ENCODE data around the gene HSD17B13. TPM values are rescaled to one million over a fixed set of nuclear protein-coding genes. Genes with fewer than 3 reads are reported as not detected.

HSD17B13 gene
- total and polyA plus RNA-seq, 2 of the 13 experiments (the other 11 are each of a cell fraction or from before 2014, with no cell fraction given) = 0.04 to 0.15 TPM

DNA sequence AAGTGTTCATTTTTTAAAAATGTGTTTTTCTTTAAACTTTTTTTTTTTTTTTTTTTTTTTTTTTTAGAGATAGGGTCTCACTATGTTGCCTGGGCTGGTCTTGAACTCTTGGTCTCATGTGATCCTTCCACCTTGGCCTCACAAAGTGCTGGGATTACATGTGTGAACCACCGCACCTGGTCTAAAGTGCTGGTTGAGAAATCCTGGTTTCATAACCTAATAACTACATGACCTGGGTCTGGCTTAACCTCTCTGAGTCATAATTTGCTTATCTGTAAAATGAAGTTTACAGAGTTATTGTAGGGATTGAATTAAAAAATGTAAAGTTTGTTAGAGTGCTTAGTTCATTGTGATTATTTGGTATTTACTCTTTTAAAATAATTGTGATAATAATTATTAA, 5.2 kb downstream of the HSD17B13 start (continued):
- TF ChIP-seq, protein P1, sequence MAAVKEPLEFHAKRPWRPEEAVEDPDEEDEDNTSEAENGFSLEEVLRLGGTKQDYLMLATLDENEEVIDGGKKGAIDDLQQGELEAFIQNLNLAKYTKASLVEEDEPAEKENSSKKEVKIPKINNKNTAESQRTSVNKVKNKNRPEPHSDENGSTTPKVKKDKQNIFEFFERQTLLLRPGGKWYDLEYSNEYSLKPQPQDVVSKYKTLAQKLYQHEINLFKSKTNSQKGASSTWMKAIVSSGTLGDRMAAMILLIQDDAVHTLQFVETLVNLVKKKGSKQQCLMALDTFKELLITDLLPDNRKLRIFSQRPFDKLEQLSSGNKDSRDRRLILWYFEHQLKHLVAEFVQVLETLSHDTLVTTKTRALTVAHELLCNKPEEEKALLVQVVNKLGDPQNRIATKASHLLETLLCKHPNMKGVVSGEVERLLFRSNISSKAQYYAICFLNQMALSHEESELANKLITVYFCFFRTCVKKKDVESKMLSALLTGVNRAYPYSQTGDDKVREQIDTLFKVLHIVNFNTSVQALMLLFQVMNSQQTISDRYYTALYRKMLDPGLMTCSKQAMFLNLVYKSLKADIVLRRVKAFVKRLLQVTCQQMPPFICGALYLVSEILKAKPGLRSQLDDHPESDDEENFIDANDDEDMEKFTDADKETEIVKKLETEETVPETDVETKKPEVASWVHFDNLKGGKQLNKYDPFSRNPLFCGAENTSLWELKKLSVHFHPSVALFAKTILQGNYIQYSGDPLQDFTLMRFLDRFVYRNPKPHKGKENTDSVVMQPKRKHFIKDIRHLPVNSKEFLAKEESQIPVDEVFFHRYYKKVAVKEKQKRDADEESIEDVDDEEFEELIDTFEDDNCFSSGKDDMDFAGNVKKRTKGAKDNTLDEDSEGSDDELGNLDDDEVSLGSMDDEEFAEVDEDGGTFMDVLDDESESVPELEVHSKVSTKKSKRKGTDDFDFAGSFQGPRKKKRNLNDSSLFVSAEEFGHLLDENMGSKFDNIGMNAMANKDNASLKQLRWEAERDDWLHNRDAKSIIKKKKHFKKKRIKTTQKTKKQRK (IDR thresholded peaks at IDR 0.05; ENCODE audit: low read length) = no peak
- TF ChIP-seq ZNF713 (CRISPR knock-in tag; IDR thresholded peaks at IDR 0.05) (no peak), PREB (CRISPR knock-in tag; IDR thresholded peaks at IDR 0.05) (no peak), CENPX (CRISPR knock-in tag; IDR thresholded peaks at IDR 0.05) (no peak), ZBTB3 (CRISPR knock-in tag; IDR thresholded peaks at IDR 0.05; ENCODE audit: borderline replicate concordance, low read depth) (no peak), SCMH1 (CRISPR knock-in tag; IDR thresholded peaks at IDR 0.05; ENCODE audit: borderline replicate concordance) (no peak), YEATS2 (CRISPR knock-in tag; IDR thresholded peaks at IDR 0.05; ENCODE audit: borderline replicate concordance) (no peak), SMARCE1 (IDR thresholded peaks at IDR 0.05; ENCODE audit: borderline replicate concordance) (no peak), ZNF292 (CRISPR knock-in tag; IDR thresholded peaks at IDR 0.05; ENCODE audit: borderline replicate concordance, low read depth) (no peak), KDM4B (CRISPR knock-in tag; IDR thresholded peaks at IDR 0.05) (no peak), ZNF678 (CRISPR knock-in tag; IDR thresholded peaks at IDR 0.05) (no peak), ZNF276 (CRISPR knock-in tag; IDR thresholded peaks at IDR 0.05; ENCODE audit: low read depth) (no peak), NCOR1 (IDR thresholded peaks at IDR 0.05; ENCODE audit: borderline replicate concordance, low read length) (peak; percentile 78), SNRNP70 (IDR thresholded peaks at IDR 0.05; ENCODE audit: low read depth, low read length) (no peak), ZNF549 (CRISPR knock-in tag; IDR thresholded peaks at IDR 0.05) (no peak), GZF1 (CRISPR knock-in tag; IDR thresholded peaks at IDR 0.05) (no peak), SALL2 (CRISPR knock-in tag; IDR thresholded peaks at IDR 0.05) (no peak), SALL1 (CRISPR knock-in tag; IDR thresholded peaks at IDR 0.05) (peak; percentile 54; the same call in 1 of the 2 replicates)
- TF ChIP-seq, protein P2, sequence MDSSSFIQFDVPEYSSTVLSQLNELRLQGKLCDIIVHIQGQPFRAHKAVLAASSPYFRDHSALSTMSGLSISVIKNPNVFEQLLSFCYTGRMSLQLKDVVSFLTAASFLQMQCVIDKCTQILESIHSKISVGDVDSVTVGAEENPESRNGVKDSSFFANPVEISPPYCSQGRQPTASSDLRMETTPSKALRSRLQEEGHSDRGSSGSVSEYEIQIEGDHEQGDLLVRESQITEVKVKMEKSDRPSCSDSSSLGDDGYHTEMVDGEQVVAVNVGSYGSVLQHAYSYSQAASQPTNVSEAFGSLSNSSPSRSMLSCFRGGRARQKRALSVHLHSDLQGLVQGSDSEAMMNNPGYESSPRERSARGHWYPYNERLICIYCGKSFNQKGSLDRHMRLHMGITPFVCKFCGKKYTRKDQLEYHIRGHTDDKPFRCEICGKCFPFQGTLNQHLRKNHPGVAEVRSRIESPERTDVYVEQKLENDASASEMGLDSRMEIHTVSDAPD (CRISPR knock-in tag; IDR thresholded peaks at IDR 0.05) = no peak
- TF ChIP-seq, protein P3, sequence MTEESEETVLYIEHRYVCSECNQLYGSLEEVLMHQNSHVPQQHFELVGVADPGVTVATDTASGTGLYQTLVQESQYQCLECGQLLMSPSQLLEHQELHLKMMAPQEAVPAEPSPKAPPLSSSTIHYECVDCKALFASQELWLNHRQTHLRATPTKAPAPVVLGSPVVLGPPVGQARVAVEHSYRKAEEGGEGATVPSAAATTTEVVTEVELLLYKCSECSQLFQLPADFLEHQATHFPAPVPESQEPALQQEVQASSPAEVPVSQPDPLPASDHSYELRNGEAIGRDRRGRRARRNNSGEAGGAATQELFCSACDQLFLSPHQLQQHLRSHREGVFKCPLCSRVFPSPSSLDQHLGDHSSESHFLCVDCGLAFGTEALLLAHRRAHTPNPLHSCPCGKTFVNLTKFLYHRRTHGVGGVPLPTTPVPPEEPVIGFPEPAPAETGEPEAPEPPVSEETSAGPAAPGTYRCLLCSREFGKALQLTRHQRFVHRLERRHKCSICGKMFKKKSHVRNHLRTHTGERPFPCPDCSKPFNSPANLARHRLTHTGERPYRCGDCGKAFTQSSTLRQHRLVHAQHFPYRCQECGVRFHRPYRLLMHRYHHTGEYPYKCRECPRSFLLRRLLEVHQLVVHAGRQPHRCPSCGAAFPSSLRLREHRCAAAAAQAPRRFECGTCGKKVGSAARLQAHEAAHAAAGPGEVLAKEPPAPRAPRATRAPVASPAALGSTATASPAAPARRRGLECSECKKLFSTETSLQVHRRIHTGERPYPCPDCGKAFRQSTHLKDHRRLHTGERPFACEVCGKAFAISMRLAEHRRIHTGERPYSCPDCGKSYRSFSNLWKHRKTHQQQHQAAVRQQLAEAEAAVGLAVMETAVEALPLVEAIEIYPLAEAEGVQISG (CRISPR knock-in tag; IDR thresholded peaks at IDR 0.05) = no peak
